Karpas-422 (cell line): ENCODE results near the gene CLN6. TPM values are rescaled to one million over a fixed set of nuclear protein-coding genes. Genes with fewer than 3 reads are reported as not detected.
"Not testable (repeated sequence)": the region's sequence is repeated elsewhere in the genome, so short reads cannot be mapped to it uniquely, and the experiment has no call there.

ENCODE experiments used
- DNase-seq: peaks from one replicate; pipeline ENCODE4 v3.0.0-alpha.2; 2015
- H2AFZ ChIP-seq: fragments of 200-600 bp; sonication (generic); 2 replicates; pipeline ENCODE4 v1.6.1; 2014; ENCODE audit warnings: antibody characterized with exemption, low read length, mixed read lengths
- H3K27ac ChIP-seq: fragments of 200-600 bp; sonication (generic); 2 replicates; pipeline ENCODE4 v1.5.1; 2014; ENCODE audit warnings: mild to moderate bottlenecking, low read length, moderate library complexity
- H3K27me3 ChIP-seq: fragments of 200-600 bp; sonication (generic); 2 replicates; pipeline ENCODE4 v1.6.1; 2014; ENCODE audit warnings: low read length, mixed read lengths
- H3K36me3 ChIP-seq: fragments of 200-600 bp; sonication (generic); 2 replicates; pipeline ENCODE4 v1.6.1; 2014; ENCODE audit warnings: low read length, mixed read lengths; ENCODE audit not compliant: insufficient read depth
- H3K4me1 ChIP-seq: fragments of 200-600 bp; sonication (generic); 2 replicates; pipeline ENCODE4 v1.6.1; 2014; ENCODE audit warnings: mild to moderate bottlenecking, low read length, mixed read lengths
- H3K4me2 ChIP-seq: fragments of 200-600 bp; sonication (generic); 2 replicates; pipeline ENCODE4 v1.6.1; 2014; ENCODE audit warnings: low read length, low read depth, mild to moderate bottlenecking; ENCODE audit not compliant: poor library complexity, severe bottlenecking
- H3K4me3 ChIP-seq: fragments of 200-600 bp; sonication (generic); 2 replicates; pipeline ENCODE4 v1.5.1; 2014; ENCODE audit warnings: mild to moderate bottlenecking, antibody characterized with exemption, low read length, mixed read lengths
- H3K79me2 ChIP-seq: fragments of 200-600 bp; sonication (generic); 2 replicates; pipeline ENCODE4 v1.6.1; 2014; ENCODE audit warnings: mild to moderate bottlenecking, low read length, mixed read lengths
- H3K9ac ChIP-seq: fragments of 200-600 bp; sonication (generic); 2 replicates; pipeline ENCODE4 v1.6.0; 2014; ENCODE audit warnings: low read length
- H3K9me2 ChIP-seq: fragments of 200-600 bp; sonication (generic), shearing (Covaris generic); replicated peaks from 2 replicates; pipeline ENCODE4 v1.6.0; 2014; ENCODE audit warnings: mild to moderate bottlenecking, low read length, moderate library complexity; ENCODE audit not compliant: insufficient read depth
- H3K9me3 ChIP-seq: fragments of 300-700, 200-600 bp; sonication (generic); 2 replicates; pipeline ENCODE4 v1.6.1; 2014; ENCODE audit warnings: low read length, mixed read lengths
- H4K20me1 ChIP-seq: fragments of 200-600 bp; sonication (generic); 2 replicates; pipeline ENCODE4 v1.6.1; 2014; ENCODE audit warnings: mild to moderate bottlenecking, antibody characterized with exemption, low read length, low read depth; ENCODE audit not compliant: insufficient read depth
- total RNA-seq: library from RNA; depleted of rRNA; stranded (reverse); fragments of >200 nt; shearing (Covaris generic); gene quantifications from 2 replicates; pipeline ENCODE4 v1.2.3, GENCODE V29; 2014; ENCODE audit warnings: low replicate concordance

Gene CLN6
- total RNA-seq, 1 experiment from 2014 or later = 80.0 TPM

- no peak overlapping the region for H2AFZ ChIP-seq
- H3K27me3 ChIP-seq = no peaks in the 10 kb centered on the region
- no peaks in the 10 kb centered on the region for H3K9me3 ChIP-seq
- H3K4me1 ChIP-seq = no peaks in the 10 kb centered on the region
- no peaks in the 10 kb centered on the region for H4K20me1 ChIP-seq
- no peak overlapping the region for H3K27ac ChIP-seq
- H3K79me2 ChIP-seq = peaks cover 5% of the 10 kb centered on the region; the same call in 1 of the 2 replicates
- H3K4me2 ChIP-seq = no peak overlapping the region
- H3K4me3 ChIP-seq = no peak overlapping the region
- no peaks in the 10 kb centered on the region for H3K9me2 ChIP-seq
- no peak overlapping the region for H3K9ac ChIP-seq
- DNase-seq = no peak
- H3K36me3 ChIP-seq = peaks cover 36% of the 10 kb centered on the region; the same call in 1 of the 2 replicates
Measured at GRCh38 chr15:68176601-68177000, 52.9 kb downstream of the CLN6 start.

GRCh38 chr15:68175526-68175925 is 54.0 kb downstream of the CLN6 start:
- no peak overlapping the region for H3K27ac ChIP-seq
- H3K36me3 ChIP-seq = peaks cover 30% of the 10 kb centered on the region; the same call in 1 of the 2 replicates
- DNase-seq = no peak
- peaks cover 9% of the 10 kb centered on the region; the same call in 1 of the 2 replicates for H3K79me2 ChIP-seq
- H3K9me3 ChIP-seq = no peaks in the 10 kb centered on the region
- H3K27me3 ChIP-seq = no peaks in the 10 kb centered on the region
- no peaks in the 10 kb centered on the region for H3K4me1 ChIP-seq
- no peak overlapping the region for H3K9ac ChIP-seq
- H3K4me2 ChIP-seq = no peak overlapping the region
- no peaks in the 10 kb centered on the region for H4K20me1 ChIP-seq
- H2AFZ ChIP-seq = no peak overlapping the region
- H3K9me2 ChIP-seq = no peaks in the 10 kb centered on the region
- no peak overlapping the region for H3K4me3 ChIP-seq

GRCh38 chr15:68173119-68173518 is 56.4 kb downstream of the CLN6 start:
- Histone ChIP-seq H4K20me1 (no peaks in the 10 kb centered on the region), H3K27me3 (no peaks in the 10 kb centered on the region), H2AFZ (no peak overlapping the region), H3K36me3 (peaks cover 22% of the 10 kb centered on the region; the same call in 1 of the 2 replicates), H3K79me2 (peaks cover 13% of the 10 kb centered on the region), H3K4me1 (no peaks in the 10 kb centered on the region), H3K9me2 (no peaks in the 10 kb centered on the region), H3K4me2 (no peak overlapping the region), H3K9me3 (no peaks in the 10 kb centered on the region), H3K27ac (no peak overlapping the region), H3K9ac (no peak overlapping the region), H3K4me3 (no peak overlapping the region)
- DNase-seq = no peak

- Histone ChIP-seq H3K36me3 (peaks cover 17% of the 10 kb centered on the region; the same call in 1 of the 2 replicates), H3K79me2 (peaks cover 13% of the 10 kb centered on the region)
- H3K4me1 ChIP-seq, H3K27me3 ChIP-seq, H3K9me2 ChIP-seq, H3K4me3 ChIP-seq, H3K4me2 ChIP-seq, DNase-seq, H3K9ac ChIP-seq, H4K20me1 ChIP-seq, H3K9me3 ChIP-seq, H3K27ac ChIP-seq, H2AFZ ChIP-seq: not testable (repeated sequence)
Measured at GRCh38 chr15:68172037-68172436, 57.5 kb downstream of the CLN6 start.

- Histone ChIP-seq H3K9me3 (no peaks in the 10 kb centered on the region), H3K4me1 (0 out of 2 replicates have a peak, but pooled peaks cover 2% of the 10 kb centered on the region), H3K4me2 (no peak overlapping the region), H3K27ac (no peak overlapping the region), H3K9ac (no peak overlapping the region), H4K20me1 (no peaks in the 10 kb centered on the region), H2AFZ (no peak overlapping the region), H3K79me2 (peaks cover 30% of the 10 kb centered on the region), H3K36me3 (peaks cover 30% of the 10 kb centered on the region; the same call in 1 of the 2 replicates), H3K27me3 (no peaks in the 10 kb centered on the region), H3K9me2 (no peaks in the 10 kb centered on the region), H3K4me3 (no peak overlapping the region)
- no peak for DNase-seq
Measured at GRCh38 chr15:68166847-68167246, 62.7 kb downstream of the CLN6 start.

- no peak overlapping the region for H3K4me2 ChIP-seq
- H4K20me1 ChIP-seq = no peaks in the 10 kb centered on the region
- peaks cover 48% of the 10 kb centered on the region for H3K79me2 ChIP-seq
- H3K4me1 ChIP-seq = 0 out of 2 replicates have a peak, but pooled peaks cover 2% of the 10 kb centered on the region
- H3K9me2 ChIP-seq = no peaks in the 10 kb centered on the region
- H3K36me3 ChIP-seq = peaks cover 62% of the 10 kb centered on the region
- H2AFZ ChIP-seq = no peak overlapping the region
- H3K27ac ChIP-seq = no peak overlapping the region
- H3K4me3 ChIP-seq = no peak overlapping the region
- H3K27me3 ChIP-seq = no peaks in the 10 kb centered on the region
- DNase-seq = no peak
- no peak overlapping the region for H3K9ac ChIP-seq
- H3K9me3 ChIP-seq = no peaks in the 10 kb centered on the region
Measured at GRCh38 chr15:68163191-68163590, 66.3 kb downstream of the CLN6 start.

GRCh38 chr15:68158046-68158628 is 71.4 kb downstream of the CLN6 start:
- Histone ChIP-seq H4K20me1 (no peaks in the 10 kb centered on the region), H3K36me3 (peaks cover 70% of the 10 kb centered on the region), H2AFZ (no peak overlapping the region)

GRCh38 chr15:68157074-68157473 is 72.5 kb downstream of the CLN6 start:
- H3K9ac ChIP-seq = no peak overlapping the region
- peaks cover 56% of the 10 kb centered on the region for H3K79me2 ChIP-seq
- H3K9me2 ChIP-seq = no peaks in the 10 kb centered on the region
- DNase-seq = no peak
- no peaks in the 10 kb centered on the region for H3K27me3 ChIP-seq
- H3K9me3 ChIP-seq = no peaks in the 10 kb centered on the region
- no peak overlapping the region for H2AFZ ChIP-seq
- H3K4me3 ChIP-seq = no peak overlapping the region
- H3K4me2 ChIP-seq = no peak overlapping the region
- no peak overlapping the region for H3K27ac ChIP-seq
- H3K36me3 ChIP-seq = peaks cover 61% of the 10 kb centered on the region
- no peaks in the 10 kb centered on the region for H4K20me1 ChIP-seq
- H3K4me1 ChIP-seq = peaks cover 8% of the 10 kb centered on the region

More at GRCh38 chr15:68158046-68158628, 71.4 kb downstream of the CLN6 start:
- H3K9me3 ChIP-seq = no peaks in the 10 kb centered on the region
- no peaks in the 10 kb centered on the region for H3K4me1 ChIP-seq
- no peak overlapping the region for H3K27ac ChIP-seq
- no peak for DNase-seq
- no peak overlapping the region for H3K9ac ChIP-seq
- H3K4me2 ChIP-seq = no peak overlapping the region
- H3K79me2 ChIP-seq = peaks cover 54% of the 10 kb centered on the region
- H3K9me2 ChIP-seq = no peaks in the 10 kb centered on the region
- no peaks in the 10 kb centered on the region for H3K27me3 ChIP-seq
- no peak overlapping the region for H3K4me3 ChIP-seq
